ENCODE data around the gene SEC23A.

SEC23A gene

GRCh38 chr14:38987781-38988180 is 115.3 kb downstream of the SEC23A start:
- DNase-seq, result no peak

DNA sequence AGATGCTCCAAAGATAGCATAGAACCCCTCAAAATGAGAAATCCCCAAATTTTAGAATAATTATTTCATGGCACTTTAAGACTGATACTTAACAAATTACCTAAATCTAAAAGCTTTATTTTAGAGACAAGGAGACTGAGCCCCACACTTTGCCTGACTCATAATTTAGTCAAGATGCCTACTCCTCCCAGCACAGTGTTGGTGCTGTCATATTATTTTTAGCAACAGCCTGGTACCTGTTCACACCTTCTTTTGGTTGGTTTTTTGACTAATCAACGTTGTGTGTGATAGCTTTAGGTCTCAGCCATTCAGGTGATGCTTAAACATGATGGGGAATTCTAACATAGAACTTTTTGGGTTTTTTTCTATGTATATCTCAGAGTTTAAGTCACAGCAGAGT is 120.2 kb downstream of the SEC23A start:
- no peak for DNase-seq

DNA sequence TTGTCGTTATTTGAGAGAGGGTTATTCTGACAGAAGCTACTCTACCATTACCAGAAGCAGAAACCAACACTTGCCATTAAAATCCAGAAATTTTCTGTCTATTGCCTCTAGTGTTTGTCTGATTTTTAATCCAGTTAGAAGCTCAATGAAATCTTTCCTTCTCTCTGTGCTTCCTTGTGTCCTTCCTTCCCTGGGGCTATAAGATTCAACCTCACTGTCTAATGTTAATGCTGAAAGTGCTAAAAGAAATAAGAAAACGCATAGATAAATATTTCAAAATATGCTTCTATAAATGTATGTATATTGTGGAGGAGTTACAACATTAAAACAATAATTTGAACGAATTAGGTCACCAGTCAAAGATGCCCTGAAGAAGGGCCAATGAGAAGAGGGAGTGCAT is 120.8 kb downstream of the SEC23A start:
- DNase-seq, result no peak

All from suppressor macrophage treated with lipopolysaccharide for 1 hour (primary cell).